ENCODE data around the gene CAPZB.

CAPZB gene

DNA sequence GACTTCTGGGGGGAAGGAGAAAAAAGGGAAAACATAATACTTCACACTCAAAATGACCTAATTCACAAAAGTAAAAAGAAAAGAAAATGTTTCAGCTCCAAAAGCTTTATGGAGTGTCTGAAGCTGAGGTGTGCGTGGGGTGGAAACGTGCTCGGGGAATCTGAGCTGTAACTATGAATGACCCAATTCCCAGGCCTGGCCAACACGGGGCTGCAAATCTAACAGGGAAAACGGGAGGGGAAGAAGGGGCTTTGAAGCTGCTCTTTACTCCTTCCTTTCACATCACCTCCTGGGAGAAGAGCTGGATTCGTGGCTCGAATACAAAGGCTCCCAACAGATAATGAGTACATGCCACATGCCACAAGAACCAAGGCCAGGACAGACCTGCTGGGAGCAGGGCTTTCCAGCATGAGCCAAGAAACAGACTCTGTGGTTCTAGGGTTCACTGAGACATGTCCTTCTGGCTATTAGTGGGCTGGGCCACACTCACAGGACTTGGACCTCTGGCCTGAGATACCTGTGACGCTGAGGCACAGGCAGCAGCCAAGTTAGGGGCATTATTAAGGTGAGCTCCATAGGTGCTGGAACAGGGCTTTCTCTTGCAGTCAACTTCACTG is 121.7 kb downstream of the CAPZB start:
- Histone ChIP-seq H3K4me3 (ENCODE audit: low read depth, low read length) (no peak overlapping the region), H3K36me3 (no peaks in the 10 kb centered on the region; the same call in 1 of the 2 replicates), H3K9me3 (ENCODE audit: severe bottlenecking) (no peaks in the 10 kb centered on the region), H3K27me3 (ENCODE audit: insufficient read depth, low read depth, severe bottlenecking) (no peaks in the 10 kb centered on the region), H3K27ac (no peak overlapping the region)
- no peak for DNase-seq
- TF ChIP-seq, protein P1, sequence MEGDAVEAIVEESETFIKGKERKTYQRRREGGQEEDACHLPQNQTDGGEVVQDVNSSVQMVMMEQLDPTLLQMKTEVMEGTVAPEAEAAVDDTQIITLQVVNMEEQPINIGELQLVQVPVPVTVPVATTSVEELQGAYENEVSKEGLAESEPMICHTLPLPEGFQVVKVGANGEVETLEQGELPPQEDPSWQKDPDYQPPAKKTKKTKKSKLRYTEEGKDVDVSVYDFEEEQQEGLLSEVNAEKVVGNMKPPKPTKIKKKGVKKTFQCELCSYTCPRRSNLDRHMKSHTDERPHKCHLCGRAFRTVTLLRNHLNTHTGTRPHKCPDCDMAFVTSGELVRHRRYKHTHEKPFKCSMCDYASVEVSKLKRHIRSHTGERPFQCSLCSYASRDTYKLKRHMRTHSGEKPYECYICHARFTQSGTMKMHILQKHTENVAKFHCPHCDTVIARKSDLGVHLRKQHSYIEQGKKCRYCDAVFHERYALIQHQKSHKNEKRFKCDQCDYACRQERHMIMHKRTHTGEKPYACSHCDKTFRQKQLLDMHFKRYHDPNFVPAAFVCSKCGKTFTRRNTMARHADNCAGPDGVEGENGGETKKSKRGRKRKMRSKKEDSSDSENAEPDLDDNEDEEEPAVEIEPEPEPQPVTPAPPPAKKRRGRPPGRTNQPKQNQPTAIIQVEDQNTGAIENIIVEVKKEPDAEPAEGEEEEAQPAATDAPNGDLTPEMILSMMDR (IDR thresholded peaks at IDR 0.05; ENCODE audit: low read depth, low read length): no peak

DNA sequence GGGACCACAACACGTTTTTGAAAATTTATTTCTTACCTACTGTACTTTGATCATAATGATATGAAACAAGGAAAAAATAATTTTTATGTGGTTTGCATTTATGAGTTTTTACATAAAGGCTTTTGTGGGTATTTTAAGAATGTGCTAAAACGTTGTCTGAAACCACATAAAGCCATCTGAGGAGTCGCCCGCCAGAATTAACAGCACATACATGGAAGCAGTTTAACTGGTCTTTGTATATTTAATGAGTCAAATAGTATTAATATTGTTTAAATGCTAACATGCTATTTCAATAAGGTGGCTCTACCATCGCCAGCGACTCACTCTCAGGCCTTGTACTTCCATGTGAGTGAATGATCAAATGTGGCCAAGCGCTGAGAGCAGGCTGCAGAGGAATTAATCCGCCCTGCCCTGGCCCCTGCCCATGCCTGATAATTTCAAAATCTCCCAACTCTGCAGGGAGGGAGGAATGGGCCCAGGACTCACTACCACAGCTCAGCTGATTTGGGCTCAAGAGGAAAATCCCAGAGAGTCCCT is 123.7 kb downstream of the CAPZB start:
- TF ChIP-seq, protein P1 (IDR thresholded peaks at IDR 0.05; ENCODE audit: low read depth, low read length): no peak
- Histone ChIP-seq H3K27me3 (ENCODE audit: insufficient read depth, low read depth, severe bottlenecking) (no peaks in the 10 kb centered on the region), H3K36me3 (no peaks in the 10 kb centered on the region; the same call in 1 of the 2 replicates), H3K9me3 (ENCODE audit: severe bottlenecking) (no peaks in the 10 kb centered on the region), H3K4me3 (ENCODE audit: low read depth, low read length) (no peak overlapping the region), H3K27ac (no peak overlapping the region)
- DNase-seq: peak; percentile 41

DNA sequence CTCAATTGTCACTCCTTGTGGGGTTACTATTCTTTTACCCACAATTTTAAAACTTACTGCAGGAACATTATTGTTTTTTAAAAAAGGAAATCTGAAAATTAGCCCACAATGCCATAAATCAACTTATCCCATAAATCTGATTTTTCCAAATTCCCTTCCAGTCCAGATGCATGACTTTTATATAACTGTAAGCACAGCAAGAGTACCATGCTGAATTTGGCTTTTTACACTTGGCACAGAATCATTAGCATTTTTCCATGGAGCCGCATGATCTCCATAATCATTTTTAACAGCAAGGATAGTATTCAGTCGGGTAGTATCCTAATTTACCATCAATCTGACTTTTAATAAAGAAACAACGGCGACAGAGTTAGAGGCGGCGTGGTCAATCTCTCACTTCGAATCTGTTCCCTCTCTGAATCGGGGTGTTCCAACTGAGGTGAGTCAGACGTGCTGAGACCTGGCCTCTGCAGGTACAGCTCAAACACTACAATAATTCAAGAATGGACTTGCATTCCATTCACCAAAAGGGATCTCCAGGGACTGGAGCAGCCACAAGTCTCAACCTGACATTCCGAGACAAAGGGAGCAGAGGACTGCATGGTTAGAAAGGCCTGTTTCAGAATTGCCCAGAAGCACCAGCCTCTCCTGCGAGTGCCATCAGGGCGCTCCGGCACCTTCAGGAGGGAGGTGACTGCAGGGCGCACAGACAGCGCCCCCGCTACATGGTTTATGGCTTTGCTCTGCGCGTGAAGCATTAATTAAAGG is 124.3 kb downstream of the CAPZB start:
- TF ChIP-seq, protein P1 (IDR thresholded peaks at IDR 0.05; ENCODE audit: low read depth, low read length): no peak
- DNase-seq: no peak
- H3K27me3 ChIP-seq (ENCODE audit: insufficient read depth, low read depth, severe bottlenecking): no peaks in the 10 kb centered on the region
- H3K27ac ChIP-seq: no peak overlapping the region
- H3K9me3 ChIP-seq (ENCODE audit: severe bottlenecking): no peaks in the 10 kb centered on the region
- no peak overlapping the region for H3K4me3 ChIP-seq (ENCODE audit: low read depth, low read length)
- H3K36me3 ChIP-seq: peaks cover 5% of the 10 kb centered on the region

DNA sequence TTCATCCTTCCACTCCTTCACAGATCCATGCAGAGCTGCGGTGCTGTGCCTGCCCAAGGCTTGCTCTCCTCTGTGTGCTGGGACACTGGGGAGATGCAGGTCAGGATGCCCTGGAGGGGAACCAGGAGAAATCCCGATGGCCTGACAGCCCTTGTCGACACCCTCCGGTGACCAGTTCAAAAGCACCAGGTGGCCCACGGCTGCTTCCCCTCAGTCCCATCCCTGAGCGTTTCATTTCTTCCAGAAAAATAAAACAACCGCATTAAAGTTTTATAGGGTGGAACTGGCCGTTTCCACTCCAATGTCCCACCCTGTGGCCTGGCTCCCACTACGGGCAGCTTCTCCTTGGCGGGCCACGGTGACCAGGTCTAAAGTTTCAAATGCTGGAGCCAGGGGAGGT is 124.9 kb downstream of the CAPZB start:
- Histone ChIP-seq H3K4me3 (ENCODE audit: low read depth, low read length) (no peak overlapping the region), H3K27me3 (ENCODE audit: insufficient read depth, low read depth, severe bottlenecking) (no peaks in the 10 kb centered on the region), H3K27ac (no peak overlapping the region), H3K36me3 (peaks cover 11% of the 10 kb centered on the region), H3K9me3 (ENCODE audit: severe bottlenecking) (no peaks in the 10 kb centered on the region)
- DNase-seq: no peak
- TF ChIP-seq, protein P1 (IDR thresholded peaks at IDR 0.05; ENCODE audit: low read depth, low read length): no peak

DNA sequence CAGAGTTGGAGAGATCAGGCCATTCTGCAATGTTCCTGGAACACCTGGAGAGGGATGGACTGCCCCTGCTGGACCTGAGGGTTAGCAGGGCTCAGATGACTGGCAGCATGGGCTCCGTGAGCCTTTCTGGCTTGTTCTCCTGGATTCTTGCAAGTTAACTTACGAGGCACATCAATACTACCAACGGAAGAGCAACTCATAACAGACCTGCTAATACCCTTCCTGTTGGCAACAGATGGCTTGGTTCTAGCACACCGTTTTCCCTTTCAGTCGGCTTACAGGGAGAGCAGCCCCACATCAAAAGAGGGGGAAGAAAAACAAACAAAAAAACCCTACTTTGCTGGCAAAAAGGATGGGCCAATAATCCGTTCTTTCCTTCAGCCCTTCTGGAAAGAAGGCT is 125.3 kb downstream of the CAPZB start:
- TF ChIP-seq, protein P1 (IDR thresholded peaks at IDR 0.05; ENCODE audit: low read depth, low read length): no peak
- Histone ChIP-seq H3K4me3 (ENCODE audit: low read depth, low read length) (no peak overlapping the region), H3K36me3 (peaks cover 14% of the 10 kb centered on the region), H3K27ac (no peak overlapping the region), H3K9me3 (ENCODE audit: severe bottlenecking) (no peaks in the 10 kb centered on the region), H3K27me3 (ENCODE audit: insufficient read depth, low read depth, severe bottlenecking) (no peaks in the 10 kb centered on the region)
- DNase-seq: peak; percentile 39

All from WERI-Rb-1 (cell line).